Activated CD4-positive, CD25-positive, alpha-beta regulatory T cell (primary cell): ENCODE measurements around the gene ZNF431.
"Not testable (repeated sequence)": the region's sequence is repeated elsewhere in the genome, so short reads cannot be mapped to it uniquely, and the experiment has no call there.

ENCODE experiments used
- DNase-seq, 4 experiments: peaks; one replicate each; lab custom pipeline; 2025; lab: John Stamatoyannopoulos, UW

The ZNF431 gene

DNA sequence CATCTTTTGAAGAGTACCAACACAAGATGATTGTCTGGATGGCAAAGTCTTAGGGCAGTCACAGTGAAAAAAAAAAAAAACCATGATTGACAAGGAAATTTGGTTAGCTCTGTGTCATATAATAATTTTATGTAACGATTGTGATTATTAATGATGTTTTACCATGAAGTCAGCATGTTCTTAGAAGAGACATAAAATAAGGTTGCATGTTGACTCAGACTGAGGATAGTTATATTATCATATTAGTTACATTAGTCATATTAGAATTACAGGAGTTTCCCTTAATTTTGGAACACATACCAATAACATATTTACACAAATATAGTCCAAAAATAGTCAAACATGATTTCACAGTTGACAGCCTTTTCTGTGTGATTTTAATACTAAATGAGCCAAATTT is 5.7 kb downstream of the ZNF431 start:
- DNase-seq = no peak

DNA sequence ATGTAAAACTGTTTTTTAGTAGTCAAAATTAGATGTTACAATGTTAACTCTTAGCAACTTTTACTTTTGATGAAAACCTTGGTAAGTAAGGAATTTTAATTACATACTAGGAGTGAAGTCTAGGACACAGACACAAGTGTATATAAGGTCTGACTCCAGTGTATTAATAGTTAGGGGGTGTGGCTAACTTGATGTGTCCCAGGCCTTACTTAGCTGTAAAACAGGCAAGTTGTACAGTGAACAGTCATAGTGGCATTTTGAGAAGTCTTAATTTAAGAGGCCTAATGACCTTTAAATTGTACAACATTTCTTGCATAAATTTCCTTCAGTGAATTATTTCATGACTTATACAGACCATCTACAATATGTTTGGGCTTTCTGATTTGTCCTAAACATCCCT is 6.8 kb downstream of the ZNF431 start:
- DNase-seq = no peak

DNA sequence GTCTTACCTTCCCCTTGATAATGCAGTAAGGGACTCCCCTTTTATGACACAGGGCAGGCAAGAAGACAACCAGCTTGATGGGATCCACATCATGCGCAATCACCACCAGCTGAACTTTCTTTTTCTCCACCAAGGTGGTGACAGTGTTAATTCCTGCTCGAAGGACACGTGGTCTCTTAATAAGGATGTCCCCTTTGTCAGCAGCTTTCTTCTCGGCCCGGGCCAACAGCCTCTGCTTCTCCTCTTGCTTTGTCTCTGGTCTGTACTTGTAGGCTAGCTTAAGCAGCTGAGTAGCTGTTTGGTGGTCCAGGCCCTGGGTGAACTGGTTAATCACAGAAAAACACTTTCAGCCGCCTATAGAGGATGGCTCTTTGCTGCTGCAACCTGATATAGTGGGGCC is 8.0 kb downstream of the ZNF431 start:
- DNase-seq = no peak

DNA sequence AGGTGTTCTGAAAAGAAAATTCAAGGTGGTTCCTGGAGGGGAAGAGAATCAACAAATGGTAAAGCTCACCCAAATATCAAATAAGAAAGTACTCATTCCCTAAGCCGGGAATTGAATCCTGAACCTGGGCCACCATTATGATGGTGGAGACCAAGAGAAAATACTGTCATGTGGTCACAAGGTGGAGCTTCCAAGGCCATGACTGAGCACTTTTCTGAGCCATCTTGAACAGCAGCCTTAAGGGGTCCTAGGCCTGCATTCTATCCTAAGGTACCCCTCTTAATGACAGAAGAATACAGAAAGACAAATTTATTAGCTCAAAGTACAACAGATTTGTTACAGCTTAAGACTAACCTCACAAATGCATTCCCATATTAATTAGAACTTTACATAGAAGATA is 9.6 kb downstream of the ZNF431 start:
- no peak for DNase-seq

DNA sequence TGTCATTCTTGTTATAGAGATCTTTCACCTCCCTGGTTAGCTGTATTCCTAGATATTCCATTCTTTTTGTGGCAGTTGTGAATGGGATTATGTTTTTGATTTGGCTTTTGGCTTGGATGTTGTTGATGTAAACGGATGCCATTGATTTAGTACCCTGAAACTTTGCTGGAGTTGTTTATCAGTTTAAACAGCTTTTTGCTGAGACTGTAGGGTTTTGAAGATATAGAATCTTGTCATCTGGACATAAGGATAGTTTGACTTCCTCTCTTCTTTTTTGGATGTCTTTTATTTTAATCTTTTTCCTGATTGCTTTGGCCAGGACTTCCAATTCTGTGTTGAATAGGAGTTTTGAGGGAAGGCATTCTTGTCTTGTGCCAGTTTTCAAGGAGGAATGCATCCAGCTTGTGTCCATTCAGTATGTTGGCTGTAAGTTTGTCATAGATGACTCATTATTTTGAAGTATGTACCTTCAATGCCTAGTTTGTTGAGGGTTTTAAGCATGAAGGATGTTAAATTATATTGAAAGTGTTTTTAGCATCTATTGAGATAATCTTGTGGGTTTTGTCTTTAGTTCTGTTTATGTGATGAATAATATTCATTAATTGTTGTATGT is 16.8 kb downstream of the ZNF431 start:
- no peak for DNase-seq

DNA sequence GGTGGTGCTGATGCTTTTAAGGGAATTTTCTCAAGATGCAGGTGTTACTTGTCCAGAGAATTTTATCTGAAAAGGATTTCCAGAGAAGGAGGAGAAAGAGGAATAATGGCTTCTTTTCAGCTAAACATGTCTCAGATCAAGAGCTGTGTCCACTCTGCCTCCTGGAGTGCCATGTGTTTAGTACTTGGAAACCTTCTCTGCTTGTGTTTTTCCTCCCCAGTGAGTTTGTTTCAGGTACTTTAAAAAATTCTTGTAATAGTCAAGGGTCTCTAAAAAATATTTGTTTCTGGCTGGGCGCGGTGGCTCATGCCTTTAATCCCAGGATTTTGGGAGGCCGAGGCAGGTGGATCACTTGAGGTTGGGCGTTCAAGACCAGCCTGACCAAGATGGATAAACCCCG is 22.7 kb downstream of the ZNF431 start:
- DNase-seq = no peak

DNA sequence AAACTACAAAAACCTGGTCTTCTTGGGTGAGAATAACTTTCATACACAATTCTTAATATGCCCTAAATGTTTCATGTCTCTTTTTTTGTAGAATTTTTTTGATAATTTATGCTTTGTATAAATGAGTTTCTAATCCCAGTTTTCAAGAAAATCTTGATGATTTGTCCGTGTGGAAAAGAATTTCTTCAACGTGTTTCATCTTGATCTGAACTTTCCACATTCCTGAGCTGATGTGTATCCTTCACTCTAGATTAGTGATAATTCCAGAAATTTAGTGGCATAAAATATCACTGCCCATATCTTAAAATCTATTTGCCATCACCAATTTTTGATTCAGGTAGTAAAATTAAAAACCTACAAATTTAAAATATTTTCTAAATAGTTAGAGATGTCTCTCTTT is 24.6 kb downstream of the ZNF431 start:
- no peak for DNase-seq

DNA sequence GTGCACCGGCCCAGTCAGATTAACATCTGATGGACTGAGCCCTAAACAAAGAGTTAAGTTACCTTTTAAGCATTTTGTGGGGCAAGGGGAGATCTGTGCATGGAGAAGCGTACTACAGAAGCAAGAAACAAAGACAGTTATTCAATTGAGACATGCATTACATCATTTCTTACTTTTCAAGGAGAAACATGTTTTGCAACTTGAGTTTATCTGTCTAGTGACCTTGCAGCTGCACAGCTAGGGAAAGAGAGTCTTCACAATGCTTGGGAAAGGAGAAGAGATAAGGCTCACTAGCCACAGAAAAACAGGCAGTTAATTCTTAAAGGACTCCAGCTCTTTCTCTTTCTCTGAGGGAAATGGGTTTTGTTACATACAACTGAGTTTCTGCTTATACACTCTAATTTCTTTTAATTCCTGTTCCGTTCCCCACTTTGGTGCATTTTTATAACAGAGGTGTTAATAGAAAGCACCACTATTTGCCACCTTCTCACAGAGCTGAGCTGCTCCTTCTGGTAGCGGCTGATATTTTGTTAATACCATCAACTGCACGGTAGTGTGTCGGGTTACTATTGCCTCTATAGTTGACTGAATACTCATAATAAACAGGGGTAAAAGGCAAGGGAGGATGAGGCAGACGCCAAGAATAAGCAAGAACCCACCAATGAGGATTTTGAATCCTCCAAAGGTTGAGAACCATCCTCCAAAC is 55.9 kb downstream of the ZNF431 start:
- DNase-seq = no peak

DNA sequence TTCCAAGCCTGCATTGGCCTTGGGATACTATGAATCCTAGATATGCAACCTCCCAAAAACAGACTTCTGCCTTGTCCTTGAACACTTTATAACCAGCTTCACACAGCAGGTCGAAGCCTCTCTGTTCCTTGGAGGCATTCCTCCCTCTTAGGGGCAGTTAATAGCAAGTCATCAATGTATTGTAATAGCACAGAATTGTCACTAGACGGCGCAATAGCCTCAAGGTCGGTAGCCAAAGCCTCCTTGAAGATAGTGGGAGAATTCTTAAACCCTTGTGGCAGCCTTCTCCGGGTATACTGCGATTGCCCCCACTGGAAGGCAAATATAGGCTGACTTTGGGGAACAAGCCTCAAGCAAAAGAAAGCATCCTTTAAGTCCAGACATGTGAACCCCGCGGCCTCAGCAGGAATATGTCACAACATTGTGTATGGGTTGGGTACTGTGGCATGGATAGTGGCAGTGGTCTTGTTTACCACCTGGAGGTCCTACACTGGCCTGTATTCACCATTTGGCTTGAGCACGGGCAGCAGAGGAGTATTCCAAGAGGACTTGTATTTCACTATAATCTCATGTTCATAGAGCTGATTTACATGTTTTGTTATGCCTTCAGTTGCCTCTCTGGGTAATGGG is 61.1 kb downstream of the ZNF431 start:
- DNase-seq = no peak

DNA sequence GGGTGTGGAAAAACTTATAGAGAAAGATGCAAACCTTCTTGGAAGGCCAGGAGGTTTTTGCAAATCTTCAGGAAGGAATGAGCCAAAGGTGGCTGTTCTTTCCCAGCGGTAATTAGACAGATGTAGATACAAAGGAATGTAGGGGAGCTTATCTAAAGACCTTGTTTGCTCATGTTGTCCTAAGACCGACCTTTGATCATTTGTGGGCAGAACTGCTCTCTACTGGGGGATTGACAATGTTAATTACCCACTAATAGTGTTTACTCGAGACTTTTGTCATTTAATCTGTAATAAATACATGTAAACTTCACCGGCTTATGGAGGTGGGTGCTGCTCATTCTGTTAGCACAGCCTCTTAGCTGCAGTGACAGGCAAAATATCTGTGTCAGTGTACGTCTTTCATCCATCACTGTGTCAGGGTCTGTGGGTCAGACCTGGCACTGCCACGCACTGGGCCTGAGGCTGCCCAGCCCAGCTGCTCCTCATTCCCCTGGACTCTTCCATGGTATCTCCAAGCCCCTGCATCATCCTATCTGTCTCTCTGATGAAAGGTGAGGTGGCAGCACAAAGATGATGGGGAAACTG is 68.3 kb downstream of the ZNF431 start:
- no peak for DNase-seq

DNA sequence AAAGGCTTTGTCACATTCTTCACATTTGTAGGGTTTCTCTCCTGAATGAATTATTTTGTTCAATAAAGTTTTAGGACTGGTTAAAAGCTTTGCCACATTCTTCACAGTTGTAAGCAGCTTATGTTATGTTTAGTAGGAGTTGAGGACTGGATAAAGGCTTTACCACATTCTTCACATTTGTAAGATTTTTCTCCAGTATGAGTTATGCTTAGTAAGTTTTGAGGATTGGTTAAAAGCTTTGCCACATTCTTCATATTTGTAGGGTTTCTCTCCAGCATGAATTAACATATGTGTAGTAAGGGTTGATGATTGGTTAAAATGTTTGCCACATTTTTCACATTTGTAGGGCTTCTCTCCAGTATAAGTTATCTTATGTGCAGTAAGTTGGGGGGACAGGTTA is 79.9 kb downstream of the ZNF431 start:
- DNase-seq = no peak

DNA sequence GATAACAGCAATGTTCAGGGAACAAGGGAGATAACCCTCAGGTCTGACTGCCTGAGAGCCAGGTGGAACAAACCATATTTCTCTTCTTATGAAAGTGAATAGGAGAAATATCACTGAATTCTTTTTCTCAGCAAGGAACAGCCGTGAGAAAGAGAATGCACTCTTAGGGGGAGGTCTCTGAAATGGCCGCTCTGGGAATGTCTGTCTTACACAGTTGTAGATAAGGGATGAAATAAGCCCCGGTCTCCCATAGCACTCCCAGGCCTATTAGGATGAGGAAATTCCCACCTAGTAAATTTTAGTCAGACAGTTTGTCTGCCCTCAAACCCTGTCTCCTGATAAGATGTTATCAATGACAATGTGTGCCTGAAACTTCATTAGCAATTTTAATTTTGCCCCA is 88.1 kb downstream of the ZNF431 start:
- DNase-seq = not testable (repeated sequence)

DNA sequence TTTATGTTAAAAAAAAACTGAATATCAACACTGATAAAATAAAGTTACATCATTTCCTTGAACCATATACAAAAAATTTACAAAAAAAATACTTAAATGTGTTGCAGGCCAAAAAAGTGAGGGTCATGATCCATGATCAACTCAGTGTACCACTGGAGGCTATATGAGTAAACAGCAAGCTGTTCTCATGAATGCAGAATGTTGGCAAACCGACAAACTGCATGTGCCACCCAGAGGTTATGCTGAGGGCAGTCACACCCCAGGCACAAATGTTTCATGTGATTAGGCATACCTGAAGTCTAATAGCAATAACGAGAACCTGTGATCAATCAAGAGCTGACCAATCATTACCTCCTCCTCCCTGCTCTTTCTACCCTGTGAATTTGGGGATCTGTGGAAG is 91.9 kb downstream of the ZNF431 start:
- no peak for DNase-seq

DNA sequence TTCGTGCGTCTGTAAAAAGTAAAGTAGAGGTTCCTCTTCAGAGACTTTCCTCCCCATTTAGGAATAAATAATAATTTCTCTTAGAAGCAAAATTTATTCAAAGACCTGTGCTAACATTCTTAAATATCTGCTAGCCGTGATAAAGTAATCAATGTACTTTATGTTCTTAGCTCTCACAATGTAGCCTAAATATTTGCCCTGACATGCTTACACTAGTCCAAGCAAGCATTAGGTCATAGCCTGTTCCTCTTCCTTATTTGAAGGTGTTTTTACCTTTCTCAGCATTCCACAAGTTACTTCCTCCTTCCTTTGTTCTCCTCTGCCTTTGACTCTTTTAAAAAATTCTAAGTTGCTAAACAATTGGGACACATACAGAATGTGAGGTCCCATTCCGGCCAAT is 94.9 kb downstream of the ZNF431 start:
- DNase-seq = not testable (repeated sequence)

DNA sequence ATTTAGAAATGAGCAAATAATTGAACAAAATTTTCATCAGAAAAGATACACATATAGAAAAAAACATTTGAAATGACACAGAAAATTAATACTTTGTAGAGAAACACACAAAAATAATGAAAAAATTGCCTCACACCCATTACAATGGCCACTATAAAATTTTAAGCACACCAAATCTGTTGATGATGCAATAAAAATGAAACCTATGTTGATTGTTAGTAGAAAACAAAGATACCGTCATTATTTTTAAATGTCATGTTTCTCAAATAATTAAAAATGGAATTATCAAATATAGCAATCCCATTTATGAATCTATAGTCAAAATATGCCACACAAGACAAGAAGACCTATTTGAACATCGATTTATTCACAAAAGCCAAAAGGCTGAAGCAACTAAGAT is 96.8 kb downstream of the ZNF431 start:
- no peak for DNase-seq
